Measurements from ENCODE around the gene P2RY8.

DNA sequence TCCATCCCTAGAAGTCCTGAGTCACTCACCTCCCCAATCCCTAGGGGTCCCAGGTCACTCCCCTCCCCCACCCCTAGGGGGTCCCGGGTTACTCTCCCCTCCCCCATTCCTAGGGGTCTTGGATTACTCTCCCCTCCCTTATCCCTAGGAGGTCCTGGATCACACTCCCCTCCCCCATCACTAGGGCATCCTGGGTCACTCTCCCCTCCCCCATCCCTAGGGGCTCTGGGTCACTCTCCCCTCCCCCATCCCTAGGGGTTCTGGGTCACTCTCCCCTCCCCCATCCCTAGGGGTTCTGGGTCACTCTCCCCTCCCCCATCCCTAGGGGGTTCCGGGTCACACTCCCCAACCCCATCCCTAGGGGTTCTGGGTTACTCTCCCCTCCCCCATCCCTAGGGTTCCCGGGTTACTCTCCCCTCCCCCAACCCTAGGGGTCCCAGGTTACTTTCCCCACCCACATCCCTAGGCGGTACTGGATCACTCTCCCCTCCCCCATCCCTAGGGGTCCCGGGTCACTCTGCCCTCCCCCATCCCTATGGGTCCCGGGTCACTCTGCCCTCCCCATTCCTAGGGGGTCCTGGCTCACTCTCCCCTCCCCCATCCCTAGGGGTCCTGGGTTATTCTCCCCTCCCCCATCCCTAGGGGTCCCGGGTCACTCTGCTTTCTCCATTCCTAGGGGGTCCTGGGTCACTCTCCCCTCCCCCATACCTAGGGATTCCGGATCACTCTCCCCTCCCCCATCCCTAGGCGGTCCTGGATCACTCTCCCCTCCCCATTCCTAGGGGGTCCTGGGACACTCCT is 86.4 kb downstream of the P2RY8 start:
- TF ChIP-seq, protein P1, sequence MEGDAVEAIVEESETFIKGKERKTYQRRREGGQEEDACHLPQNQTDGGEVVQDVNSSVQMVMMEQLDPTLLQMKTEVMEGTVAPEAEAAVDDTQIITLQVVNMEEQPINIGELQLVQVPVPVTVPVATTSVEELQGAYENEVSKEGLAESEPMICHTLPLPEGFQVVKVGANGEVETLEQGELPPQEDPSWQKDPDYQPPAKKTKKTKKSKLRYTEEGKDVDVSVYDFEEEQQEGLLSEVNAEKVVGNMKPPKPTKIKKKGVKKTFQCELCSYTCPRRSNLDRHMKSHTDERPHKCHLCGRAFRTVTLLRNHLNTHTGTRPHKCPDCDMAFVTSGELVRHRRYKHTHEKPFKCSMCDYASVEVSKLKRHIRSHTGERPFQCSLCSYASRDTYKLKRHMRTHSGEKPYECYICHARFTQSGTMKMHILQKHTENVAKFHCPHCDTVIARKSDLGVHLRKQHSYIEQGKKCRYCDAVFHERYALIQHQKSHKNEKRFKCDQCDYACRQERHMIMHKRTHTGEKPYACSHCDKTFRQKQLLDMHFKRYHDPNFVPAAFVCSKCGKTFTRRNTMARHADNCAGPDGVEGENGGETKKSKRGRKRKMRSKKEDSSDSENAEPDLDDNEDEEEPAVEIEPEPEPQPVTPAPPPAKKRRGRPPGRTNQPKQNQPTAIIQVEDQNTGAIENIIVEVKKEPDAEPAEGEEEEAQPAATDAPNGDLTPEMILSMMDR (IDR thresholded peaks at IDR 0.05) = no peak
- TF ChIP-seq EP300 (IDR thresholded peaks at IDR 0.05) = no peak

Measured in gastroesophageal sphincter (tissue), 3 donors.